Inflammatory macrophage (primary cell): Measurements from ENCODE around the gene ARHGAP22.
A peak's percentile ranks its signal among the peaks of the same experiment; 100 is the strongest.

Source experiments
- DNase-seq, 2 donors: peaks; one replicate each; pipeline ENCODE4 v3.0.0-alpha.2; 2020 to 2022

ARHGAP22 gene

DNA sequence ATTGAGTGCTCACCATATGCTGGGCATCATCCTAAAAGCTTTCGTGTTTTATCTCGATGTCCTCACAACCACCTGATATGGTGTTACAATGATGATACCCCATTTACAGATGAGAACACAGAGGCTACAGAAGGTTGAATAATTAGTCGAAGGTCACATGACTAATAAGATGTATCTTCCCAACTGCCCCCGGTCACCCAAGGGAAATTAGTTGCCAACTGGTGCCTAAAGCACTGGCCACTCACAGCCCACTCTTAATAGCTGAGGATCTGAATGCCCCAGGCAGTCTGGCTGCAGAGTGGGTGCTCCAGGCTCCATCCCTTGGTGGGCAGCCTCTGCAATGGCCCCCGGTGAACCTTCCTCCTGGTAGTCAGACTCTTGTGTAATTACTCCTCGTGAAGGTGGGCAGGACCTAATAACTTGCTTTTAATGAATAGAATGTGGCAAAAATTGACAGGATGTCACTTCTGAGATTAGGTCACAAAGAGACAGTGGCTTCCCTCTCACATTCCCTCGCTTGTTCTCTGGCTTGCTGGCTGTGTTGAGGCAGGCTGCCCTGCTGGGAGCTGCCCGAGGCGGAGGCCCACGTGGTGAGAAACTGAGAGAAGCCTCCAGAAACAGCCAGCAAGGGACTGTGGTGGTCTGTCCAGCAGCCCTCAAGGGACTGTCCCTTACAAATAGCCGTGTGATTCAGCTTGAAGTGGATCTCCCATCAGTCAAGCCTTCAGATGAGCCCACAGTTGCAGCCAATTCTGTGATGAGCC lies 109.4 kb downstream of the ARHGAP22 start:
- DNase-seq = no peak

- DNase-seq = no peak
These were observed 110.3 kb downstream of the ARHGAP22 start for GRCh38 chr10:48494611-48495010.

DNA sequence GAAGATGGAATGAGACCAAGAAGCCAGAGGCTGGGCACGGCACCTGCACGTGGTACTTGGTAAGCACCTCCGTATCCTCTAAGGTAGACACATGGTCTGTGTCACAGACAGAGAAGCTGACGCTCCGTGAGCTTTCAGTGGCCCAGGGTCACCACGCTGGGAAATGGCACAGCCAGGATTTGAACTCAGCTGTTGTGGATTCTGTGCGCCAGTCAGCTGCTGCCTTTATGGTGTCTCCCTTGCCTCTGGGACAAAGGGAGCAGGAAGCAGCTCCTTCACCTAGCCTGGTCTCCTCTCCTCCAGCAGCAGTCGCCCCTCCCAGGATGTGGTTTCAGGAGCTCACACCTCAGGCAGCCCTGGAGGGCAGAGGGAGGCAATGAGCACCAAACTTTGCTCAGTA lies 110.8 kb downstream of the ARHGAP22 start:
- DNase-seq = no peak

DNA sequence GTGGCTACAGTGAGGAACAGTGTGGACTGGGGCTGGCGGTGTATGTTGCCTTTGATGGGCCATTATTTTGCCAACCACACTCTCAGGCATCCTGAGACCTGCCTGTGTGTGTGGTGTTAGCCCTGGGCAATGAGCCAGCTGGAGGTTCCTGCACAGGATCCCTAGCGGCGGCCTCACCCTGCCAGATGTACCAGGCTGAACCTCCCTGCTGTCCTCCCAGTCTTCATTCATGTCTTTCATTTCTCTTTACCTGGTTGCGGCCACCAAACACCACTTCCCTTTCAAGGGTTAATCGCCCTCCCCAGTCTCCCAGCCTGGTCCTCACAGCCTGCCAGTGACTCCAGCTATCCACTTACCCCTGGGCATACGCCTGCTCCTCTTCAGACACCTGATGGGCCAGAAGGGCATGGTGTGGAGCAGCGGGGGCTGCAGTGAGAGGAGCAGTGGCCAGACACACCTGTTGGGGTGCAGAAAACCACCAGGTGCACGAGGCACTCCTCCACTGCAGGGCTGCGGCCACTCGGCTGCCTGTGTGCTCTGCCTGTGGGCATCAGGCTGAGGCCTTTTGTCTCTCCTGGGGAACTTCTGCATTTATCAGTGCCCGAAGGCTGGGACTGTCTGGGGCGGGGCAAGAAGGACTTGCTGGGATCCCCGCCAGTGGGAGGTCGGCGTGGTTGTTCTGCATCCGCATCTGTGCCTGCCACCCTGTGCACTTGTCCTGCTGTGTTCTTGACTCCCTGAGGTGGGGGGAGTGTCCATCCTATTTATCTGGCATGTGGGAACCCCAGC lies 111.6 kb downstream of the ARHGAP22 start:
- peak; percentile 86 to 91 for DNase-seq

GRCh38 chr10:48492201-48492600 lies 112.7 kb downstream of the ARHGAP22 start:
- no peak for DNase-seq

GRCh38 chr10:48491392-48492139 lies 113.3 kb downstream of the ARHGAP22 start:
- no peak for DNase-seq

GRCh38 chr10:48490946-48491345 lies 113.9 kb downstream of the ARHGAP22 start:
- no peak for DNase-seq

DNA sequence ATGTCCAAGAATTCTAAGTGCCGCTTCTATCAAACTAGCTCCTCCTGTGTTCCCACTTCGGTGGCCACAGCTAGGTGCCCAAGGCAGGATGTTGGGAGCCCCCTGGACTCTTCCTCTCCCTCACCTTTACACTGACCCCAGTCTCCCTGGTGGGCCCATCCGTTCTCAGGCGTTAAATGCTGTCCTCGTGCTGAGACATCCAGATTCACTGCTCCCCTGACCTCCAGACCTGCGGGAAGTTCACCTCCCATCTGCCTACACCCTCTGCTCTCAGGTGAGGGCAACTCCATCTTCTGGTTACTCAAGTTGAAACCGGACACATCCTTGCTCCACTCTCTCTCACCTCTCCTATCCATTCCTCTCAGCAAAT lies 114.3 kb downstream of the ARHGAP22 start:
- DNase-seq = no peak

DNA sequence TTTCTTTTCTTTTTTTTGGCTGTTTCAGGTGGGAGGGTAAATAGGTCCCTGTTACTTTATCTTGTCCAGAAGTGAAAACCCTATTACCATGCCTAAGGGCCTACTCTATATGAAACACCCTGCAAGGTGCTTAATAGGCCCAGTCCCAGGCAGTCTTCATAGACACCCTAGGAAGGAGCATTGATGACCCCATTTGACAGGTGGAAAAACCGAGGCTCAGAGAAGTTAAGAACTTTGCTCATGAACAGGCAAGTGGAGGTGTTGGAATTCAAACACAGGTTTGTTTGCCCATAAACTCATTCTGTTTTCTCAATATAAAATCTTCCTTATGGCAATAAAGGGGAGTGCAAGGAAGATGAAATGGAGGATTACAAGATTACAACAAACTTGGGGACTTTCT lies 115.8 kb downstream of the ARHGAP22 start:
- no peak for DNase-seq

- DNase-seq = no peak
These were observed 117.6 kb downstream of the ARHGAP22 start for GRCh38 chr10:48487244-48487643.

DNA sequence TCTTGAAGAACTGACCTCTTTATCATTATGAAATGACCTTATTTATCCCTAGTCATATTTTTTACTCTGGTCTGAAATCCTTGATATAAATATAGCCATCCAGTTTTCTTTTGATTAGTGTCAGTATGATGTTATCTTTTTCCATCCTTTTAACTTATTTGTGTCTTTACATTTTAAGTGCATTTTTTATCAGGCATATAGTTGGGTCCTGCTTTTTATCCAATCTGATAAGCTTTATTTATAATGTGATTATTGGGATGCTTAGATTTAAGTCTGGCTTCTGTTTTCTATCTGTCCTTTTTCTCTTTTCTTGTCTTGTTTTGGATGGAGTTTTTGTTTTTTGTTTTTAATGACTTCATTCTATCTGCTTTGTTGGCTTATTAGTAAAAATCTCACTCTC lies 119.2 kb downstream of the ARHGAP22 start:
- DNase-seq = no peak

DNA sequence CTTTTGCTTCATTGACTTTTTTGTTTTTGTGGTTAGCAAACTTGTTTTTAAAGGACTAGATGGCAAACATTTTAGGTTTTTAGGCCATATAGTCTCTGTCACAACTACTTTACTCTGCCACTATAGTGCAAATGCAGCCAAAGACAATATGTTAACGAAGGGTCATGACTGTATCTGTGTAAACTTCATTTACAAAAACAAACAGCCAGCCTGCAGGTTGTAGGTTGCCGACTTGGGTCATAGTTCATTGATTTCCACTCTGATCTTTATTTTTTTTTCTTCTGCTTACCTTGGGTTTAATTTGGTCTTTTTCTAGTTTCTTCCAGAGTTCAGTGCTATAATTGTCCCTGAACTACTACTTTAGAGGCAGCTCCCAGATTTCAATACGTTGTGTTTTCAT lies 120.0 kb downstream of the ARHGAP22 start:
- no peak for DNase-seq

- DNase-seq = no peak
These were observed 122.7 kb downstream of the ARHGAP22 start for GRCh38 chr10:48482207-48482606.

DNA sequence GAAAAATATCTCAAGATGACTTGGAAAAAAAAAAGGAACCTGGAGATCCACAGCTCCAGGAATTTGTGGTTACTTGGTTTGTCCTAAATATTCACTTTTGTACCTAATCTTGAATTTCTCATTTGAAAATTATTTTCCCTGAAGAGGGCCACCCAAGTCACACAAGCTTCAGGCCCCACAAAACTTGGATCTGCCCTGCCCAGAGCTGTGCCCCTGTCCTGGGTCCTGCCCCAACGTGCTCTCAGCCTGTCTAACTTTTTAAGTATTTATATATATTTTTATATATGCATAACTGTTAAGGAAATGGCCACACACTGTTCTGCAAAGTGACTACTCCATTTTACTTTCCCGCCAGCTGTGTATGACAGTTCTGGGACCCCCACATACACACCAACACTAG lies 123.5 kb downstream of the ARHGAP22 start:
- DNase-seq = no peak

DNA sequence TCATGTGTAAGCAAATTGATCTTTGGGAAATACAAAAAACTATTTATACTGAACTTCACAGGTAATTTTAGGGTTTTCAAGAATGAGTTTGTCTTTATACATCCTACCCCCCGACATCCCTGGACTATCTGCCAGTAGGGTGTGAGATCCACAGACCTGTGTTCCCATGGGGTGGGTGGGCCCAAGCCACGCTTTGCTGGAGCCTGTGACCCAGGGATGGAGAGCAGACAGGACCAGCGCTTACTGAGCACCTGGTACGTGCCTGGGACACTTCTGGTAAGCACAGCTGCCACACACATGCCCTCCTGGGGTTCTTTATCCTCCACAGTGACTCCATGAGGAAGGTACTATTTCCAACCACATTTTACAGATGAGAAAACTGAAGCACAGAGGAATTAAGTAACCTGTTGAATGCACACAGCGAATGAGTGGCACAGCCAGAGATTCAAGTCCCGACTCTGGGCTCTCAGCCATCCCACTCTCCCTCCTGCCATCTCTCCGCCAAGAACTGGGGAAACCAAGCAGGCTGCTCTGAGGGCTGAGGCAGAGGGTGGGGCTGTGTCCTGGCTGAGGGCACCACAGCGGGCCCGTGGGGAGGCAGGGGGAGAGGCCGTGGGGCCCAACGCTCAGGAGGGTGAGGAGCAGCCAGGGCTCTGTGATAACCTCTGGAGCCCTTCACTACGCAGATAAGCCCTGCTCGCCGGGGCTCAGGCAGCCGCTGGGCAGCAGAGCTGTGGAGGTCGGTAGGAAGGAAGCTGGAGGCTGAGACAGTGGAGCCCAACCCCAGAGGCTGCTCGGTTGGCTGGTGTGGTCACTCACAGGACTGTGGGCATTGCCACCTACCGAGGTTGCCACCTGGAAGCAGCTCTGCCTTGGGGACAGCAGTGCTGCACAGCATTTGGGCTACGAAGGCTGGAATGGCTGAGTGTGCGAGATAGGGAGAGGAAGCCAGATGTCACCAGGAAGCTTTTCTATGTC lies 124.2 kb downstream of the ARHGAP22 start:
- no peak for DNase-seq

- peak in 1 of 2 donors; percentile 43 for DNase-seq
These were observed 125.7 kb downstream of the ARHGAP22 start for GRCh38 chr10:48478980-48479811.

GRCh38 chr10:48478469-48478868 lies 126.4 kb downstream of the ARHGAP22 start:
- no peak for DNase-seq

DNA sequence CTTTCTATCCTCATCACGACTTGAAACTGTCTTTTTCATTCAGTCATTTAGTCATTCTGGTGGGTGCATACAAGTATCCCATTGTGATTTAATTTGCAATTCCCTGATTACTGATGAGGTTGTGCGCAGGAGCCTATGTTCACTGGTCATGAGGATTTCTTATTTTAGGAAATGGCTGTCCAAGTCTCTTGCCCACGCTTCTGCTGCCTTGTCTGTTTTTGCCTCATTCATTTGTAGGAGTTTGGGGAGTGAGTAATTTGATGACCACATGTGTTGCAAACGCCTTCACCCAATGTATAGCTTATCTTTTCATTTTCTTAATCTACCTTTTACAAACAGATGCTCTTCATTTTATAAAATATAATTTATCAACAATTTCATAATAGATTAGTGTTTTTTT lies 127.3 kb downstream of the ARHGAP22 start:
- DNase-seq = peak; percentile 53 to 85

DNA sequence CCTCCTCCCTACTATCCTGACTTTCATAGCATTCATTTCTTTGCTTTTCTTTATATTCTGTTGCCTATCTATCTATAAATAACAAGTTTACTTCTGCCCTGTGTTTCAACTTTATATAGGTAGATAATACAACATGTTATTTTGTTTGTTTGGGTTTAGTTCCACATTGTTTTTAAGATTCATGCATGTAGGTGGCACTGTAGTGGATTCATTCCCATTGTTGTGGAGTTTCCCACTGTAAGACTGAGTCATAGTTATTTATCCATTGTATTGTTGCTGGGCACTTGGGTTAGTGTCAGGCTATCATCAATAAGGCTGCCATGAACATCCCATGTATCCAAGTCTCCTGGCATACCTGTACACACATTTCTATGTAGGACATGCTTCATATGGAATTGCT lies 127.7 kb downstream of the ARHGAP22 start:
- DNase-seq = no peak

GRCh38 chr10:48476279-48476982 lies 128.4 kb downstream of the ARHGAP22 start:
- DNase-seq = no peak

DNA sequence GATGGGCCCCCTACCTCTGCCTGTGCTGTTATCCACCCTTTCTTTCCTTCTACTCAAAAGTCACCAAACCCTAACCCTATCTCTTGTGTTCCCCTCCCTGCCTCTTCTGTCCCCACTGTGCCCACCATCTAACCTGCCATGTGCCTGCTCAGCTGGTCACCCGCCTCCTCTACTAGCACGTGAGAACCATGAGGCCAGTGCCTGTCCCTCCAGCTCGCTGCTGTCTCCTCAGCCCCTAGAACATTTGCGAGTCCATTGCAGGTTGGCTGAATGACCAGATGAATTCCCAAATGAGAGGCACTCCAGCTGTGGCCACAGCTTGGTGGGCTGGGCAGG lies 129.0 kb downstream of the ARHGAP22 start:
- DNase-seq = no peak
